Mesendoderm (in vitro differentiated cells): Measurements from ENCODE around the gene FBN2.
"Not testable (repeated sequence)": the region's sequence is repeated elsewhere in the genome, so short reads cannot be mapped to it uniquely, and the experiment has no call there.

ENCODE experiments used
- DNase-seq: peaks from one replicate; pipeline ENCODE4 v3.0.0; 2013
- H2AK5ac ChIP-seq: 2 replicates; pipeline ENCODE4 v1.6.1; 2013; ENCODE audit warnings: low read length, inconsistent platforms
- H2BK120ac ChIP-seq: 2 replicates; pipeline ENCODE4 v1.6.1; 2013; ENCODE audit warnings: low read depth, mild to moderate bottlenecking, low read length, moderate library complexity, mixed read lengths
- H2BK15ac ChIP-seq: replicated peaks from 2 replicates; pipeline ENCODE4 v1.6.1; 2013; ENCODE audit warnings: low read depth, mild to moderate bottlenecking, moderate library complexity
- H2BK5ac ChIP-seq: 2 replicates; pipeline ENCODE4 v1.6.1; 2013; ENCODE audit warnings: low read length, inconsistent platforms
- H3K18ac ChIP-seq: 2 replicates; pipeline ENCODE4 v1.6.1; 2013; ENCODE audit warnings: mild to moderate bottlenecking, low read length, mixed read lengths
- H3K23ac ChIP-seq: one replicate; pipeline ENCODE4 v1.6.1; 2013; ENCODE audit warnings: low read length
- H3K27ac ChIP-seq: 2 replicates; pipeline ENCODE4 v1.5.1; 2013; ENCODE audit warnings: low read depth, mild to moderate bottlenecking, inconsistent platforms, low read length, moderate library complexity
- H3K27me3 ChIP-seq: 2 replicates; pipeline ENCODE4 v1.6.1; 2013; ENCODE audit warnings: low read length, control low read depth, mild to moderate bottlenecking, inconsistent platforms; ENCODE audit not compliant: insufficient read depth, poor library complexity
- H3K36me3 ChIP-seq: 2 replicates; pipeline ENCODE4 v1.6.1; 2013; ENCODE audit warnings: low read length, inconsistent platforms; ENCODE audit not compliant: control insufficient read depth, insufficient read depth
- H3K4ac ChIP-seq: one replicate; pipeline ENCODE4 v1.6.1; 2013; ENCODE audit warnings: low read depth, mild to moderate bottlenecking, low read length, moderate library complexity
- H3K4me1 ChIP-seq: 2 replicates; pipeline ENCODE4 v1.6.1; 2013; ENCODE audit warnings: low read depth, low read length, inconsistent platforms; ENCODE audit not compliant: control insufficient read depth
- H3K4me2 ChIP-seq: 2 replicates; pipeline ENCODE4 v1.6.1; 2013; ENCODE audit warnings: low read length
- H3K4me3 ChIP-seq: 2 replicates; pipeline ENCODE4 v1.5.1; 2013; ENCODE audit warnings: mild to moderate bottlenecking, low read length
- H3K56ac ChIP-seq: one replicate; pipeline ENCODE4 v1.6.1; 2013; ENCODE audit warnings: low read length
- H3K79me1 ChIP-seq: 2 replicates; pipeline ENCODE4 v1.6.1; 2013; ENCODE audit warnings: low read length, inconsistent platforms
- H3K79me2 ChIP-seq: 2 replicates; pipeline ENCODE4 v1.6.1; 2013; ENCODE audit warnings: mild to moderate bottlenecking, low read length; ENCODE audit not compliant: control insufficient read depth, insufficient read depth
- H3K9ac ChIP-seq: 2 replicates; pipeline ENCODE4 v1.6.1; 2013; ENCODE audit warnings: low read length, inconsistent platforms
- H4K5ac ChIP-seq: one replicate; pipeline ENCODE4 v1.6.1; 2013; ENCODE audit warnings: low read length
- H4K8ac ChIP-seq: one replicate; pipeline ENCODE4 v1.6.1; 2013; ENCODE audit warnings: low read depth, mild to moderate bottlenecking, control low read depth, low read length, moderate library complexity
- WGBS: extraction: QIAGEN DNeasy Blood & Tissue Kit; methylation state at CpG from one replicate; pipeline ENCODE4 v1.1.7; 2013; ENCODE audit warnings: low lambda C conversion rate, missing lambda C conversion rate; ENCODE audit not compliant: insufficient coverage; ENCODE audit errors: extremely low coverage; 5-methylcytosine and 5-hydroxymethylcytosine counted together

Gene FBN2

GRCh38 chr5:128329386-128329939 lies 208.6 kb downstream of the FBN2 start:
- Histone ChIP-seq H3K18ac (no peak overlapping the region), H3K27me3 (no peaks in the 10 kb centered on the region), H2BK120ac (no peak overlapping the region), H2AK5ac (no peak overlapping the region), H3K23ac (no peak overlapping the region), H3K36me3 (peaks cover 17% of the 10 kb centered on the region), H3K27ac (no peak overlapping the region), H3K9ac (no peak overlapping the region), H4K5ac (no peak overlapping the region), H3K4me2 (no peak overlapping the region), H2BK5ac (no peak overlapping the region), H3K4me3 (no peak overlapping the region), H3K79me1 (no peaks in the 10 kb centered on the region), H3K56ac (no peak overlapping the region), H3K4ac (no peak overlapping the region), H4K8ac (no peak overlapping the region), H2BK15ac (no peak overlapping the region), H3K4me1 (no peaks in the 10 kb centered on the region), H3K79me2 (no peaks in the 10 kb centered on the region)
- WGBS = no CpG with 5 or more reads among the region's 3 CpGs
- no peak for DNase-seq

GRCh38 chr5:128328446-128328845 lies 209.6 kb downstream of the FBN2 start:
- Histone ChIP-seq H3K79me1 (no peaks in the 10 kb centered on the region), H3K4me2 (no peak overlapping the region), H3K27ac (no peak overlapping the region), H3K79me2 (no peaks in the 10 kb centered on the region), H3K23ac (no peak overlapping the region), H4K5ac (no peak overlapping the region), H2BK120ac (no peak overlapping the region), H2BK5ac (no peak overlapping the region), H4K8ac (no peak overlapping the region), H3K56ac (no peak overlapping the region), H3K4me1 (no peaks in the 10 kb centered on the region), H2AK5ac (no peak overlapping the region), H3K4me3 (no peak overlapping the region), H3K18ac (no peak overlapping the region), H3K27me3 (no peaks in the 10 kb centered on the region), H2BK15ac (no peak overlapping the region), H3K9ac (no peak overlapping the region), H3K36me3 (peaks cover 15% of the 10 kb centered on the region), H3K4ac (no peak overlapping the region)
- no CpG with 5 or more reads among the region's 8 CpGs for WGBS
- no peak for DNase-seq

GRCh38 chr5:128328007-128328406 lies 210.0 kb downstream of the FBN2 start:
- no peak overlapping the region for H2BK15ac ChIP-seq
- H3K79me2 ChIP-seq = no peaks in the 10 kb centered on the region
- H3K4me3 ChIP-seq = no peak overlapping the region
- H2BK120ac ChIP-seq = no peak overlapping the region
- WGBS = no CpG with 5 or more reads among the region's 1 CpG
- H3K9ac ChIP-seq = no peak overlapping the region
- no peak overlapping the region for H3K4ac ChIP-seq
- no peak for DNase-seq
- no peaks in the 10 kb centered on the region for H3K4me1 ChIP-seq
- H2BK5ac ChIP-seq = no peak overlapping the region
- H3K36me3 ChIP-seq = peaks cover 15% of the 10 kb centered on the region
- H3K18ac ChIP-seq = no peak overlapping the region
- H3K56ac ChIP-seq = no peak overlapping the region
- H2AK5ac ChIP-seq = no peak overlapping the region
- H3K27me3 ChIP-seq = no peaks in the 10 kb centered on the region
- no peaks in the 10 kb centered on the region for H3K79me1 ChIP-seq
- H3K23ac ChIP-seq = no peak overlapping the region
- no peak overlapping the region for H4K8ac ChIP-seq
- H3K27ac ChIP-seq = no peak overlapping the region
- H4K5ac ChIP-seq = no peak overlapping the region
- no peak overlapping the region for H3K4me2 ChIP-seq

GRCh38 chr5:128321418-128321817 lies 216.6 kb downstream of the FBN2 start:
- H3K79me1 ChIP-seq, H3K56ac ChIP-seq, H3K27me3 ChIP-seq, H3K27ac ChIP-seq, H4K5ac ChIP-seq, H3K4ac ChIP-seq, H3K9ac ChIP-seq, H3K23ac ChIP-seq, H3K4me2 ChIP-seq, H3K79me2 ChIP-seq, DNase-seq, H2BK120ac ChIP-seq, H3K36me3 ChIP-seq, H3K4me1 ChIP-seq, H4K8ac ChIP-seq, H3K4me3 ChIP-seq, H2BK5ac ChIP-seq, H3K18ac ChIP-seq, H2BK15ac ChIP-seq, H2AK5ac ChIP-seq: not testable (repeated sequence)
- WGBS = no CpG with 5 or more reads among the region's 4 CpGs

- H3K18ac ChIP-seq = no peak overlapping the region
- H3K23ac ChIP-seq = no peak overlapping the region
- H2BK120ac ChIP-seq = no peak overlapping the region
- H3K27me3 ChIP-seq = no peaks in the 10 kb centered on the region
- DNase-seq = no peak
- no peaks in the 10 kb centered on the region for H3K79me1 ChIP-seq
- no peak overlapping the region for H2AK5ac ChIP-seq
- H4K5ac ChIP-seq = no peak overlapping the region
- no peak overlapping the region for H3K4ac ChIP-seq
- no peaks in the 10 kb centered on the region for H3K4me1 ChIP-seq
- WGBS = no CpG with 5 or more reads among the region's 2 CpGs
- no peak overlapping the region for H3K56ac ChIP-seq
- H3K4me2 ChIP-seq = no peak overlapping the region
- H3K4me3 ChIP-seq = no peak overlapping the region
- no peak overlapping the region for H2BK5ac ChIP-seq
- peaks cover 4% of the 10 kb centered on the region for H3K36me3 ChIP-seq
- H3K9ac ChIP-seq = no peak overlapping the region
- H3K79me2 ChIP-seq = no peaks in the 10 kb centered on the region
- H3K27ac ChIP-seq = no peak overlapping the region
- no peak overlapping the region for H2BK15ac ChIP-seq
- H4K8ac ChIP-seq = no peak overlapping the region
Measured at GRCh38 chr5:128318691-128319090, 219.4 kb downstream of the FBN2 start.

- Histone ChIP-seq H3K4ac (no peak overlapping the region), H2BK120ac (no peak overlapping the region), H2BK15ac (no peak overlapping the region), H3K4me1 (no peaks in the 10 kb centered on the region), H3K4me3 (no peak overlapping the region), H2AK5ac (no peak overlapping the region), H3K9ac (no peak overlapping the region), H3K27ac (no peak overlapping the region), H3K79me2 (no peaks in the 10 kb centered on the region), H4K5ac (no peak overlapping the region), H3K56ac (no peak overlapping the region), H3K4me2 (no peak overlapping the region), H3K27me3 (no peaks in the 10 kb centered on the region), H3K18ac (no peak overlapping the region), H3K79me1 (no peaks in the 10 kb centered on the region), H2BK5ac (no peak overlapping the region), H3K36me3 (peaks cover 4% of the 10 kb centered on the region), H4K8ac (no peak overlapping the region), H3K23ac (no peak overlapping the region)
- no CpG with 5 or more reads among the region's 1 CpG for WGBS
- DNase-seq = no peak
Measured at GRCh38 chr5:128317481-128317880, 220.6 kb downstream of the FBN2 start.
